ENCODE measurements around the gene CHD9NB.

GRCh38 chr16:53083119-53083518 is 30.4 kb upstream of the CHD9NB start:
- TF ChIP-seq RARB (CRISPR knock-in tag; IDR thresholded peaks at IDR 0.05): no peak
- TF ChIP-seq CTCF (IDR thresholded peaks at IDR 0.05): no peak
- no peak for TF ChIP-seq POLR2A (IDR thresholded peaks at IDR 0.05; ENCODE audit: low read length)
- TF ChIP-seq MYC (IDR thresholded peaks at IDR 0.05; ENCODE audit: borderline replicate concordance, low read length): no peak
- TF ChIP-seq CHD2 (IDR thresholded peaks at IDR 0.05; ENCODE audit: low read length, partially characterized antibody): no peak
- TF ChIP-seq EHMT2 (IDR thresholded peaks at IDR 0.05; ENCODE audit: low read depth): no peak
- TF ChIP-seq MAZ (IDR thresholded peaks at IDR 0.05; ENCODE audit: borderline replicate concordance, low read depth, low read length): no peak
- TF ChIP-seq RAD21 (conservative IDR thresholded peaks at IDR 0.05 in 1 of 2, IDR thresholded peaks at IDR 0.05 in 1 of 2): no peak
